ENCODE data around the gene SYNPR.
"Not testable (repeated sequence)": the region's sequence is repeated elsewhere in the genome, so short reads cannot be mapped to it uniquely, and the experiment has no call there.

SYNPR gene

DNA sequence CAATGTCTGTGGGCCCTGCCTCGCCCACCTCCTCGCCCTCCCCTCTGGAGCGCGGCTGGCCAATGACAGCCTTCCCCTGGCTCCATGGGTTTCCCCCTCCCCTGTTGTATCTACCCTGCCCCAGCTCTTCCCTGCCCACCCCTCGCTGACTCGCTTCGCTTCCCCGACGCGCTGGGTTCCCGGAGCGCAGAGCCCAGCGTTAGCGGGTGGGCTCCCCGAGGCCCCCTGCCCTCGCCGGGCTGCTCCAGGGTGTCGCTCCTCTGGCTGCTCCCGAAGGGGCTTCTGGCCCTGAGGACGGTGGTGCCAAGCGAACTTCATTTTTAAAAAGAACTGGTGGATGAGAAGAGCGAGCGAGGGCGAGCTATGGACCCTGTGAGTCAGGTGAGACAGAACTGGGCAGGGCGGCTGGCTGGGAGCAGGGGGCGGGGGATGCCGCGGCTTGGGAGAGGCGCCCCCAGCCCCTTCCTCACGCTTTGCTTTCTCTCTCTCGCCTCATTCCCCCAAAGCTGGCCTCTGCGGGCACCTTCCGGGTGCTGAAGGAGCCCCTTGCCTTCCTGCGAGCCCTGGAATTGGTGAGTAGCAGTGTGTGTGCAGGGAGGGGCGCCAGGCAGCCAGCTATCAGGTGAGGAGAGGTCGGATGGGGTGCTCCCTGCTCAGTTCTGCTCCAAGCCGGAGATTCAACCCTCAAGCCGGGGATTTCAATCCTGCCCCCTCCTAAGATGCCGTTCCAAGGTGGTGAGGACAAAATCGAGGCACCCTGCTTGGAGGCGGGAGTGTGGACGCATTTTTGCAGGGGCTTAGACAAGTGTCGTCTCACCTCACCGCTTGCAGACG is at the start of gene SYNPR:
TSS of gene SYNPR (plus strand) at position 138 of the 834 bp plus-strand sequence.
- no peak for DNase-seq

GRCh38 chr3:63228677-63229076 is 49.4 kb upstream of the SYNPR start:
- DNase-seq = peak; percentile 45

DNA sequence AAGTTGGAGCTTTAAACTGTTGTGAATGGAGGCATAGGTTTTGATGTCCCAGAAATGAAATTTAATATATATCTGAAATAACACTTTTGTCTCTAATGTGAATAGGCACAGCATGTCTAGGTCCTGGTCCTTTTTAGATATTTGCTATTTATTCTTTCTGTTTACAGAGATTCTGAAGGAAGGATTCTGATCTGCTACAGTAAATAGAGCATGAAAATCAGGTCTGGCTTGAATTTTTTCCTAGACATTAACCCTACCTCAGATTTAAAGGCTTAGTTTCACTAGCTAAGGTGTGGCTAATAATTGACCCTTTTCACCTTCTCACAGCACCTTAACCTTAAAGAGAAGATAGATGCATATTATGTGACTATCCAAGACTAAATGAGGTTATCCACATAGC is 48.0 kb upstream of the SYNPR start:
- DNase-seq = no peak

- DNase-seq = no peak
These were observed 46.5 kb upstream of the SYNPR start for GRCh38 chr3:63231643-63232042.

DNA sequence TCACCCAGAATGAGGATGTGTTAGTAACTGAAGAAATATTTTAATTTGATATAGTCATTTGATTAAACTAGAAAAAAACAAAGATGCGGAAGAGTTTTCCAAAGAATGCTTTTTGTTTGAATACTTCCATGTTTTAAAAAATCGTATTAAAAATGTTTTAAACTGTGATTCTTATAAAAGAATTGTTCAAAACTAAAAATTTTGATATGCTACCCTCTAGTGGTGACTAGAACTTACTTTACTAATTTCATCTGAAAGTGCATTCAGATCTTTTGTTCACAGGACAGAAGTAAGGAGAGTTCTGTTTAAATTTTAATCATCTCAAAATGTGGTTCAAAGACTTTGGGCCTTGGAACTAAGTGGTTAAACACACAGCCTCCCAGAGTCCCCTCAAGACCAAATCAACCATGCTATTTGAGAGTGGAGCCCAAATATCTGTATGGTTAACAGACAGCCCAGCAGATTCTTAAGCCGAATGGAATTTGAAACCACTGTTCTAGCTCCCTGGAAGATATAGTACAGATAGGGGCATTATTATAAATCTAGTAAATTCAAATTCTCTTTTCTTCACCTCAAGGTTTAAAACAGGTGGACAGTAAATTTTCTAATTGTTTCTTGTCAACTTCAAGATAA is 45.2 kb upstream of the SYNPR start:
- peak; percentile 2 for DNase-seq

- peak; percentile 16 for DNase-seq
These were observed 37.7 kb upstream of the SYNPR start for GRCh38 chr3:63240381-63240902.

- no peak for DNase-seq
These were observed 36.0 kb upstream of the SYNPR start for GRCh38 chr3:63242124-63242523.

DNA sequence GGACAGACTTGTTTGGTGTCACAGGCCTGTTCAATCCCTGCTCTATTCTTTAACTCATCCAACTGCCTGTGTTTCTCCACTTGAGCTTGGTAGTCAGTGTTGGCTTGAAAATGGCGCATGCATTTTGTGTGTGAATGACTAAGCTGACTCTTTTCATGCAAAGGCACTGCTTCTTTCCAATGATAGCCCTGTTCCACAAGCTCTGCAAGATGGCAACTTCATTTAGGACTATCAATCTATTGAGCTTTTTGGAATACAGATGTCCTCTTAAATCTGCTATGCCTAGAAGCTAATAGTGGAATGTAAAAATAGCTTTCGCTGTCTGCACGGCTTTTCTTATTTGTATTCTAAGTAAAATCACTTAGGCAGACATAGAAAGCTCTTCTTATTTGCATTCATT is 33.6 kb upstream of the SYNPR start:
- DNase-seq = no peak

DNA sequence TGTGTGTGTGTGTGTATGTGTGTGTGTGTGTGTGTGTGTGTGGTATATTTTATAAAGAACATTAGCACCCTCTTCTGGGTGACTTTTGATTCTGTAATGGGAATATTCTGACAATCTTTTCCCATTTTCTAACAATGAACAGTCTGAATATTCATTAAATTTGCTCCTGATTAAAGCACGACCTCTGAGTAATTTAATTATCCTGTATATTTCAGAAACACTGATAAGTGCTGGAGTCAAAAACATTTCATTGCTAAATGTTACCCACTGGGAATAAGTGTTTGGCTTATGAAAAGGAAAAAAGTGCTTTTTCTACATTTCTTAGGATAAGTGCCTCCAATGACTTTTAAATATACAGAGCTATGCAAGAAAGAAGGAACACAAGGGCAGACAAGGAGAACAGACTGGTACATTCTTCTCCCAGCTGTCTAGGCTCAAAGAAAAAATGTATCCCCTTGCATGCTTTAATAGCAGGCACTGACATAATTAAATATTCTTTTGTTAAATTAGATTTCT is 32.3 kb upstream of the SYNPR start:
- DNase-seq = peak; percentile 2

- DNase-seq = no peak
These were observed 30.1 kb upstream of the SYNPR start for GRCh38 chr3:63248015-63248414.

- DNase-seq = no peak
These were observed 26.6 kb upstream of the SYNPR start for GRCh38 chr3:63251499-63251898.

GRCh38 chr3:63255819-63256218 is 22.3 kb upstream of the SYNPR start:
- not testable (repeated sequence) for DNase-seq

GRCh38 chr3:63264716-63265115 is 13.4 kb upstream of the SYNPR start:
- no peak for DNase-seq

DNA sequence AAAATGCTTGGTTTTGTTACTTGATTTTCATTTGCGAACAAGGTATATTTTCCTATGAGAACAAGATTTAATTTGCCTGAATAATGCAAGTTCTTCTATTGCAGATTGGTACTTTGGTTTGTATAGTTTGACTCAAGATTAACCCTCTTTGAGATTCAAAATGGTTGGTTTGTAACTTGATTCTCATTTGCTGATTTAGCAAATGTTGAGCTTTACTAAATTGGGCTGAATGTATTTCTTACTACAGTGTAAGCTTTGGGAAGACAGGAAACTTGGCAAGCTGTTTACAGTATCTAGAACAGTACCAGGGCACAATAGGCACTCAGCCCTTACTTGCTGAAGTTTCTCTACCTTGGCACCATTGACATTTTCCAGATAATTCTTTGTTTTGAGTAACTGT is 3.7 kb upstream of the SYNPR start:
- DNase-seq = no peak

- DNase-seq = peak; percentile 1
These were observed 1.1 kb downstream of the SYNPR start for GRCh38 chr3:63279005-63279841.

DNA sequence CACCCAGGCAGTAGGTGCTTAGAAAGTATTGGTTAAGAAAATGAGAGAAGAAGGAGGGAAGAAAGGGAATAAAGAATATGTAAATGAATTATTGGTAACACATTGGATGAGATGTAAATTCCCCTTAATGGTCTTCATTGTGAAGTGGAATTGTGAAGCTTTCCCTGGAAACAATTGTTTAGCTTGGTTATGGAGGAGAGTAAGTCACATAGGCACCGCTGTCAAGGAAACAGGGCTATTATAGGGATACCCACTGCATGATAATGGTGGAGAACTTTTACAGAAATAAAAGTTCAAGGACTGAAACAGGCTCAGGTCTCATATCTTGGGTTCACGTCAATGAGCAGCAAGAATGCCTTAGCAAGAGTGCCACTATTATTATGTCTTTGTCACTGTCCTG is 9.5 kb downstream of the SYNPR start:
- DNase-seq = no peak

DNA sequence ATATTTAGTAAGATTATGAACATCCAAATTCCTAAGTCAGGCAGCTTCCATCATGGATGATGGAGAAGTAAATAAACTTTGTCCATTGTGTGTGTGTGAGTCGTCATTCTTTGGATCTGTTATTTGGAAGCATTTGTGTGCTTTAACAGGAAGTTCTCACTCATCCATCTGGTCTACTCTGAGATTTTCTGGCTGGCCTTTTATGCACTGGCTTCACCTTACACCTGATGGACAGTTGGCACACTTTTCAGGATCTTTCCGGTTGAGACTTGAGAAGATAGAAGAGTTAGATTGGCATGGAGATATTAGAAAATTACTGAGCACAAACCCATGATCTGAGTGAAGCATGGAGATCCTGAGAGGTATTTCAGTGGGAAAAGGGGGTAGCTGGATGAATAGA is 12.6 kb downstream of the SYNPR start:
- no peak for DNase-seq

DNA sequence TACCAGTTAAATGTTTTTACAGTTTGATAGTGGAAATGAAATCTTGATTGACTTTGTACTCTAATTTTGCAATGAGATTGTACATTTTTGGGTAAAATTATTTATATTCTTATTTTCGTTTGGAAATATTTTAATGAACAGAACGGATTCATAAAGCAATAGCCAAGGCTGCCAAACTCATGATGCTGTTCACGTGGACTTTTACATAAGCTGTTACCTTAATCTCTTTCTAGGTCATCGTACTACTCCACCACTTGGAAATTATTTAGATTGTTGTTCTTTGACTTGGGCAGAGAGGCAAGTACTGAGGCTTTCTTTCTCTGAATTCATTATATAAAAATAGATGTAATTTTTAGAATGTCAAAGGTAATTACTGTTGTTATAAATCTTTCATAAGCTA is 16.2 kb downstream of the SYNPR start:
- DNase-seq = no peak

DNA sequence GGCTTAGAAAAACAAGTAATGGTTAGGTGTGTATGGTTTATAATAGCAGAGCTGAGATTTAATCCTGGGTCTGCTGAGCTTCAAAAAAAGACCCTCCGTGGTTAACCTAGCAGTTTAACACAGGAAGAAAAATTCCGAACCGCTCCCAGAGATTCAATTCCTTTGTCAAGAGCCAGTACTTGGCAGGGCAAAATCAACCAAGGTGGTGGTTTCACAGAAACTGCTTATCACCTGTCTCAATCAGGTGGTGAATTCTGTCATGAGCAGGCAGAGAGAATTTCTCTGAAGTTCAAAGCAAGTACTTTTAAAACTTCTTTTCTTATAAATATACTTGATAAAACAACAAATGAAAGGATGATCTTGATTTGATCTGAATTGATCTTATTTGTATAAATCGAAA is 17.2 kb downstream of the SYNPR start:
- DNase-seq = no peak

- DNase-seq = no peak
These were observed 17.7 kb downstream of the SYNPR start for GRCh38 chr3:63295806-63296205.

- DNase-seq = no peak
These were observed 18.1 kb downstream of the SYNPR start for GRCh38 chr3:63296249-63296648.

DNA sequence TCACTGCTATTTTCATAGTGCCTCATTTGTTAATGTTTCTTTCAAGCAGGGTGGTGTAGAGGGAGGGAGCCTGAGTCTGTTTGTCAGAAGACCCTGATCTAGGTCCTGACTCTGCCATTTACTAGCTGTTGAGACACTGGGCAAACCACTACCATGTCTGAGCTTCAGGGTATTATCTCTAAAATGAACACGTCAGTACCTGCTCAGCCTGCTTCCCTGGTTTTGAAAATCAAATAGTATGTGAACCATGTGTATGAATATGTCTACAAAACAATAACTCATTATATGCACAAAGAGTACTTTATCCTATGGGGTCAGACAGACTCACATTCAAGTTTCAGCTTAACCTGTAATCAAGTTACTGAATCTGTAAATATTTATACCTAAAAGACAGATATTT is 25.1 kb downstream of the SYNPR start:
- DNase-seq = no peak

- peak; percentile 20 for DNase-seq
These were observed 26.3 kb downstream of the SYNPR start for GRCh38 chr3:63304421-63304820.

Measured in fibroblast of skin of right biceps (primary cell).